Epithelial cell of proximal tubule (primary cell): ENCODE data around the gene INSL4. TPM values are rescaled to one million over a fixed set of nuclear protein-coding genes. Genes with fewer than 3 reads are reported as not detected.

ENCODE experiments used
- DNase-seq: peaks from one replicate; pipeline ENCODE4 v3.0.0-alpha.2; 2011; ENCODE audit warnings: low read depth
- H3K4me3 ChIP-seq: 2 replicates; pipeline ENCODE4 v1.5.1; 2011; ENCODE audit warnings: low read depth, mild to moderate bottlenecking, low read length
- CTCF ChIP-seq: conservative IDR thresholded peaks from 2 replicates; pipeline ENCODE4 v1.5.1; 2012; ENCODE audit warnings: low read depth, mild to moderate bottlenecking, low read length
- total RNA-seq: library from RNA; depleted of rRNA; stranded (reverse); fragments of >200 nt; gene quantifications from 2 replicates; pipeline ENCODE4 v1.2.3, GENCODE V29; 2015

INSL4 gene
- total RNA-seq, 1 donor from 2014 or later, result not detected

DNA sequence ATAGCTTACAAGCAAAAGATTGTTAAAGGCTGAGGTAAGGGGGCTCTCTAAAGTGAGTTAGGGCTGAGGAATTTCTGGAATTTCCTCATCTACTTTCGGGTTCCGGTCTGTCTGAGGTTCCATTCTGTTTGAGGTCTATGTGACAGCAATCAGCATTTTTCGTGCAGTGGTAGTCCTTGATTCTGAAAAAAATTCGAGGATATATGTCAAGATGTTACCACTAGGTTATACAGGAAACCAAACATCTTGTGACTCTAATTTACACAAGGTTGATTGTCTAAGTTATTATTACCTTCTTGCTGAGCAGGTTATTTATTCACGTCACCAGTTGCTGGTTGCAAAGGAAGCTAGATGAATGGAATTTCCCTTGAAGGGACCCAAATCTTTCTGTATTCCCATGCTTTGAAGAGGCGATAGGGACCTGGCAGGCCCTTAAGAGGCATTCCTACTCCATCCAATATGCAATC is 38.1 kb downstream of the INSL4 start:
- no peak overlapping the region for H3K4me3 ChIP-seq
- no peak for TF ChIP-seq CTCF
- DNase-seq, result peak; percentile 59

- TF ChIP-seq CTCF, result no peak
- no peak for DNase-seq
- H3K4me3 ChIP-seq, result no peak overlapping the region
These were observed 43.6 kb downstream of the INSL4 start for GRCh38 chr9:5274770-5275169.

DNA sequence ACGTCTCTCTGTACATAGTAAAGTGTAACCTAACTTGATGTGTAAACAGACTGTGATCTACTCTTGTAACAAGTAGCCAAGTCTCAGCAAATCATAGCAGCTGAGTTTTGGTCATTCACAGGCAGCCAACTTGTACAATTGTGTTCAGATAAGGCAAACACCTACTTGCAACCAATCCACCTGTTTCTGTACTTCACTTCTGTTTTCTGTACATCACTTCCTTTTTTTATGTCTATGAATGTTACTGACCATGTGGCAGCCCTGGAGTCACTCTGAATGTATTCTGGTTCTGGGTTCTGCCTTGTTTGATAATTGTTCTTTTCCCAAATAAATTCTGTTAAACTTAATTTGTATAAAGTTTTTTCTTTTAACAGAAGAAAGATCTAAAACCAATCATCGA is 47.3 kb downstream of the INSL4 start:
- no peak overlapping the region for H3K4me3 ChIP-seq
- DNase-seq, result no peak
- TF ChIP-seq CTCF, result no peak

Other genes with a start within 250 kb of the INSL4 start
- 3.0 and 7.1 TPM in 2 replicates for gene JAK2, start 246.1 kb upstream of the INSL4 start, total RNA-seq
- gene INSL6, start 45.8 kb upstream of the INSL4 start, total RNA-seq, result not detected in 2 replicates
- 0.63 and 6.0 TPM in 2 replicates for gene RLN2, start 73.3 kb downstream of the INSL4 start, total RNA-seq
- gene RLN1, start 108.5 kb downstream of the INSL4 start, total RNA-seq, result 0.69 and 1.3 TPM in 2 replicates
- 28.5 and 49.0 TPM in 2 replicates for gene PLGRKT, start 206.5 kb downstream of the INSL4 start, total RNA-seq
- gene CD274, start 219.1 kb downstream of the INSL4 start, total RNA-seq, result 16.1 and 22.1 TPM in 2 replicates